Measurements from ENCODE around the gene NF1.

GRCh38 chr17:31286587-31286986 lies 191.8 kb downstream of the NF1 start:
- no peak for TF ChIP-seq CTCF (IDR thresholded peaks at IDR 0.05; ENCODE audit: poor library complexity)
- no peak for TF ChIP-seq EZH2 (IDR thresholded peaks at IDR 0.05; ENCODE audit: borderline replicate concordance)
- TF ChIP-seq EZH2phosphoT487 (IDR thresholded peaks at IDR 0.05; ENCODE audit: low read depth, severe bottlenecking, unreplicated experiment) = no peak
